Measurements from ENCODE around the gene LCE1B. TPM values are rescaled to one million over a fixed set of nuclear protein-coding genes. Genes with fewer than 3 reads are reported as not detected.

The LCE1B gene
- total RNA-seq, 2 donors from 2014 or later: not detected

DNA sequence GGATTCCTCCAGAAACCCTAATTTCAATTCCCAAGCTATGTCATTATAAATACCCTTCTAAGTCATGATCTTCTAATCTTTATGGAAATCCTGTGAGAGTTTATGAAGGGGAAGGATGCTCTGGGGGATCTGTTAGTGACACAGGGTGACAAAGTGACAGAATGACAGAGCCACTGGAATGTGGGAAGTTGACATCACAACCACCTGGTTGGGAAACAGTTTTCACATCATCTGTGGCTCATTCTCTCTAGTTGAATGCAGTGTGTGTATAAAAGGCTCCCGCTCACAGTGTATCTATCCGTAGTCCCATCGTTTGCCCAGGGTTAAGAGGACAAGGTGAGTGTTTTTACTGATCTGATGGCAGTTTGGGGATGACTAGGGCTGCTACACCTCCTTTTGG, 47.9 kb downstream of the LCE1B start, which contains the start of gene LCE7A:
LCE7A (plus strand) TSS at position 301 of the 400 bp plus-strand sequence. CDS start 702 bp downstream, outside the sequence.
- Histone ChIP-seq H3K4me1 (no peaks in the 10 kb centered on the region), H3K4me3 (no peak within 1 kb of the TSS), H3K27me3 (no peaks in the 10 kb centered on the region), H3K27ac (no peak within 1 kb of the TSS), H3K36me3 (no peaks in the 10 kb centered on the region), H3K9ac (ENCODE audit: low read depth in 2 of 2, low read length in 2 of 2) (no peak within 1 kb of the TSS), H3K9me3 (no peaks in the 10 kb centered on the region)
- TF ChIP-seq, protein P1, sequence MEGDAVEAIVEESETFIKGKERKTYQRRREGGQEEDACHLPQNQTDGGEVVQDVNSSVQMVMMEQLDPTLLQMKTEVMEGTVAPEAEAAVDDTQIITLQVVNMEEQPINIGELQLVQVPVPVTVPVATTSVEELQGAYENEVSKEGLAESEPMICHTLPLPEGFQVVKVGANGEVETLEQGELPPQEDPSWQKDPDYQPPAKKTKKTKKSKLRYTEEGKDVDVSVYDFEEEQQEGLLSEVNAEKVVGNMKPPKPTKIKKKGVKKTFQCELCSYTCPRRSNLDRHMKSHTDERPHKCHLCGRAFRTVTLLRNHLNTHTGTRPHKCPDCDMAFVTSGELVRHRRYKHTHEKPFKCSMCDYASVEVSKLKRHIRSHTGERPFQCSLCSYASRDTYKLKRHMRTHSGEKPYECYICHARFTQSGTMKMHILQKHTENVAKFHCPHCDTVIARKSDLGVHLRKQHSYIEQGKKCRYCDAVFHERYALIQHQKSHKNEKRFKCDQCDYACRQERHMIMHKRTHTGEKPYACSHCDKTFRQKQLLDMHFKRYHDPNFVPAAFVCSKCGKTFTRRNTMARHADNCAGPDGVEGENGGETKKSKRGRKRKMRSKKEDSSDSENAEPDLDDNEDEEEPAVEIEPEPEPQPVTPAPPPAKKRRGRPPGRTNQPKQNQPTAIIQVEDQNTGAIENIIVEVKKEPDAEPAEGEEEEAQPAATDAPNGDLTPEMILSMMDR (IDR thresholded peaks at IDR 0.05): no peak
- intact Hi-C loops (cut with DNase I): no loop called here
- DNase-seq: no peak

DNA sequence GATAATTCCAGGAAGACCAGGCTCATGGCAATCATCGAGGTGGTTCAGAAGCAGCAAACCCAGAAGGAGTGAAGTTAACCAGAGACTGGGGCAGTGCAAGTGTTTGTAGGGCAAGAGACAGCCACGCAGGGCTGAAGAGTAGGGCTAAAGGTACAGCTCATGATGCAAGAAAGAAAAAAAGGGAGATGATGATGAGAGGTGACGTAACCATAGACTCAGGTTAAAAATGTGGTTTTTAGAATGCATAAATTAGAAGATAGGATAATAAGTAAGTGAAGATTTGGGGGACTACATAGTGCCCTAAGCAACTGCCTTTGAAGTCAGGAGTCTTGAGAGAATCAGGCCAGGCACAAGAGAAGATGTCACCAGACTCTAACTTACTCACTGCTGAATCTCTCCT, 48.4 kb downstream of the LCE1B start:
- intact Hi-C loops (cut with DNase I): no loop called here
- Histone ChIP-seq H3K9ac (ENCODE audit: low read depth in 2 of 2, low read length in 2 of 2) (no peak overlapping the region), H3K27ac (no peak overlapping the region), H3K27me3 (no peaks in the 10 kb centered on the region), H3K9me3 (no peaks in the 10 kb centered on the region), H3K4me1 (no peaks in the 10 kb centered on the region), H3K4me3 (no peak overlapping the region), H3K36me3 (no peaks in the 10 kb centered on the region)
- DNase-seq: no peak
- TF ChIP-seq, protein P1 (IDR thresholded peaks at IDR 0.05): no peak

DNA sequence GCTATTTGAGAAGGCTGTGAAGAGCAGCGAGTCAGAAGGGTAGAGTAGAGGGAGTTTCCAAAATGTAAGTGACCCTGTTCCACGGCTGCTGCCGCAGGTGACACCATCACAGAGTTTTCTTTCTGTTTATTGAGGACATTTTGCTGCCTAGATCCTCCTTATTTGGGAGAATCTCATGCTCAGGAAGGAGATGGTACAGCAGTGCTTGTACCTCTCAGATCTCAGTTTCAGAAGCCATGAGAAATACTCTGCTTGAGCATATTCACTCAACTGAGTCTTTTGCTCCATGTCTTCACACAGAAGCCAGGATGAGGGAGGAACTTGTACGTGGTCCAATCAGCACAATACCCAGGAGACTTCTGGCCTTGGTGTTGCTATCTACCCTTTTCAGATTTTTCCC, 49.6 kb downstream of the LCE1B start:
- intact Hi-C loops (cut with DNase I): no loop called here
- no peak for DNase-seq
- Histone ChIP-seq H3K4me1 (no peaks in the 10 kb centered on the region), H3K27ac (no peak overlapping the region), H3K4me3 (no peak overlapping the region), H3K9me3 (no peaks in the 10 kb centered on the region), H3K36me3 (no peaks in the 10 kb centered on the region), H3K27me3 (no peaks in the 10 kb centered on the region), H3K9ac (ENCODE audit: low read depth in 2 of 2, low read length in 2 of 2) (no peak overlapping the region)
- TF ChIP-seq, protein P1 (IDR thresholded peaks at IDR 0.05): no peak

Other genes with a start within 250 kb of the LCE1B start
- not detected for gene LCE3E, start 245.2 kb upstream of the LCE1B start, total RNA-seq
- gene LCE3D, start 231.5 kb upstream of the LCE1B start, total RNA-seq: not detected
- gene LCE3C, start 211.7 kb upstream of the LCE1B start, total RNA-seq: not detected
- gene LCE3B, start 198.2 kb upstream of the LCE1B start, total RNA-seq: not detected
- gene LCE3A, start 188.9 kb upstream of the LCE1B start, total RNA-seq: not detected
- gene LCE2D, start 148.6 kb upstream of the LCE1B start, total RNA-seq: not detected
- not detected for gene LCE2C, start 136.7 kb upstream of the LCE1B start, total RNA-seq
- gene LCE2B, start 125.8 kb upstream of the LCE1B start, total RNA-seq: not detected
- gene LCE2A, start 113.6 kb upstream of the LCE1B start, total RNA-seq: not detected
- not detected for gene LCE4A, start 103.8 kb upstream of the LCE1B start, total RNA-seq
- not detected for gene KPRP, start 53.9 kb upstream of the LCE1B start, total RNA-seq
- gene LCE1F, start 36.8 kb upstream of the LCE1B start, total RNA-seq: not detected
- not detected for gene LCE1E, start 25.7 kb upstream of the LCE1B start, total RNA-seq
- not detected for gene LCE1D, start 15.2 kb upstream of the LCE1B start, total RNA-seq
- gene LCE1C, start 5.3 kb upstream of the LCE1B start, total RNA-seq: not detected
- not detected for gene LCE1A, start 15.5 kb downstream of the LCE1B start, total RNA-seq
- gene LCE6A, start 30.9 kb downstream of the LCE1B start, total RNA-seq: not detected
- not detected for gene LCE7A, start 48.0 kb downstream of the LCE1B start, total RNA-seq
- not detected for gene SMCP, start 66.4 kb downstream of the LCE1B start, total RNA-seq
- gene IVL, start 96.6 kb downstream of the LCE1B start, total RNA-seq: not detected
- not detected for gene SPRR5, start 135.2 kb downstream of the LCE1B start, total RNA-seq
- not detected for gene SPRR4, start 158.7 kb downstream of the LCE1B start, total RNA-seq
- not detected for gene SPRR1A, start 172.1 kb downstream of the LCE1B start, total RNA-seq
- not detected for gene SPRR3, start 189.8 kb downstream of the LCE1B start, total RNA-seq
- not detected for gene SPRR1B, start 219.2 kb downstream of the LCE1B start, total RNA-seq
- not detected for gene SPRR2D, start 229.1 kb downstream of the LCE1B start, total RNA-seq
- not detected for gene SPRR2A, start 245.5 kb downstream of the LCE1B start, total RNA-seq

Data from colonic mucosa (tissue), 4 donors.